Spleen (tissue), 11 donors: ENCODE data around the gene ABCA13. TPM values are rescaled to one million over a fixed set of nuclear protein-coding genes. Genes with fewer than 3 reads are reported as not detected.

Source experiments
- DNase-seq: peaks from one replicate; pipeline ENCODE4 v3.0.0-alpha.2; 2020
- H3K27ac ChIP-seq, 8 donors: fragments of 200-600 bp; sonication (generic) in 7 of 8; 1 replicate in 4 of 8; 2 replicates in 4 of 8; pipeline versions ENCODE4 v1.5.0 to v1.8.0; 2016 to 2021; ENCODE audit warnings: inconsistent platforms in 4 of 8, mild to moderate bottlenecking in 4 of 8, moderate library complexity in 1 of 8
- H3K27me3 ChIP-seq, 7 donors: fragments of 200-600 bp; sonication (generic) in 6 of 7; replicated peaks in 1 of 7; 1 replicate in 4 of 7; 2 replicates in 3 of 7; pipeline versions ENCODE4 v1.5.0 to v1.8.0; 2016 to 2021; ENCODE audit warnings: inconsistent platforms in 3 of 7, mild to moderate bottlenecking in 1 of 7
- H3K36me3 ChIP-seq, 6 donors: fragments of 200-600 bp; sonication (generic) in 5 of 6; 1 replicate in 4 of 6; 2 replicates in 2 of 6; pipeline versions ENCODE4 v1.5.0 to v1.8.0; 2016 to 2021; ENCODE audit warnings: inconsistent platforms in 2 of 6
- H3K4me1 ChIP-seq, 6 donors: fragments of 200-600 bp; sonication (generic) in 5 of 6; 1 replicate in 3 of 6; 2 replicates in 3 of 6; pipeline versions ENCODE4 v1.5.0 to v1.8.0; 2016 to 2021; ENCODE audit warnings: inconsistent platforms in 3 of 6
- H3K4me3 ChIP-seq, 8 donors: fragments of 200-600 bp; sonication (generic) in 7 of 8; 1 replicate in 4 of 8; 2 replicates in 4 of 8; pipeline versions ENCODE4 v1.5.0 to v1.8.0; 2016 to 2021; ENCODE audit warnings: inconsistent platforms in 4 of 8, mild to moderate bottlenecking in 4 of 8, moderate library complexity in 2 of 8
- H3K9me3 ChIP-seq, 8 donors: fragments of 200-600 bp; sonication (generic) in 7 of 8; 1 replicate in 4 of 8; 2 replicates in 4 of 8; pipeline versions ENCODE4 v1.5.0 to v1.8.0; 2016 to 2021; ENCODE audit warnings: inconsistent platforms in 4 of 8
- POLR2A ChIP-seq, 3 donors: fragments of 450-650 bp; IDR thresholded peaks; one replicate each; pipeline ENCODE4 v1.5.1; 2017; ENCODE audit warnings: antibody characterized with exemption in 3 of 3, mild to moderate bottlenecking in 1 of 3
- POLR2AphosphoS5 ChIP-seq, 3 donors: sonication (generic); formaldehyde crosslinking; IDR thresholded peaks; one replicate each; pipeline ENCODE4 v1.5.1; 2017; ENCODE audit warnings: antibody characterized with exemption in 3 of 3
- WGBS, 5 donors: extraction: QIAGEN DNeasy Blood & Tissue Kit in 3 of 5; methylation state at CpG; one replicate each; pipeline versions ENCODE4 v1.1.5 to v1.1.7; 2013 to 2018; 5-methylcytosine and 5-hydroxymethylcytosine counted together
- intact Hi-C: fragments of 100-400 bp; cut with DNase I; formaldehyde crosslinking; loops from one replicate; pipeline ENCODE4 v1.15.0; 2023; ENCODE audit warnings: low total_unique reads
- polyA plus RNA-seq, 3 donors: library from polyadenylated mRNA; stranded (reverse); fragments of 200-250 nt; gene quantifications; one replicate each; pipeline ENCODE4 v1.2.1, GENCODE V29; 2013
- total RNA-seq, 7 donors: library from RNA; depleted of rRNA in 3 of 7; stranded (reverse); fragments of >200 nt in 3 of 7; fragmentation: NEBNext Ultra II Directional in 4 of 7; extraction: Animal tissue kit (Norgen Biotek cat#: 25700) in 4 of 7; gene quantifications; one replicate each; pipeline versions ENCODE4 v1.1.0 to v1.2.1, GENCODE V29; 2016 to 2021
- TF ChIP-seq, protein P1 (sequence below), 11 experiments: fragments of 200-600 bp in 7 of 11; fragments of 450-650 bp in 4 of 11; sonication (generic) in 4 of 11; IDR thresholded peaks in 8 of 11; conservative IDR thresholded peaks in 3 of 11; 1 replicate in 7 of 11; 2 replicates in 4 of 11; pipeline versions ENCODE4 v1.4.0 to v1.8.0; 2016 to 2021; ENCODE audit warnings: antibody characterized with exemption in 11 of 11, inconsistent platforms in 4 of 11, mild to moderate bottlenecking in 1 of 11
- donor health status: healthy with polysubstance abuse.
- donor health status: DM: no; HTN: no; CAD: no; lungs with moderate emphysema.
- donor health status: DM: no; HTN: no; CAD: no.
- donor health status: Bipolar disorder and iron deficiency.
- donor health status: healthy.
- donor health status: DM: no; HTN: no; CAD: no.
- donor health status: DM: yes; HTN: yes; CAD: no.

The ABCA13 gene
- total and polyA plus RNA-seq, 10 donors, result 0.02 to 19.0 (median 1.8) TPM

DNA sequence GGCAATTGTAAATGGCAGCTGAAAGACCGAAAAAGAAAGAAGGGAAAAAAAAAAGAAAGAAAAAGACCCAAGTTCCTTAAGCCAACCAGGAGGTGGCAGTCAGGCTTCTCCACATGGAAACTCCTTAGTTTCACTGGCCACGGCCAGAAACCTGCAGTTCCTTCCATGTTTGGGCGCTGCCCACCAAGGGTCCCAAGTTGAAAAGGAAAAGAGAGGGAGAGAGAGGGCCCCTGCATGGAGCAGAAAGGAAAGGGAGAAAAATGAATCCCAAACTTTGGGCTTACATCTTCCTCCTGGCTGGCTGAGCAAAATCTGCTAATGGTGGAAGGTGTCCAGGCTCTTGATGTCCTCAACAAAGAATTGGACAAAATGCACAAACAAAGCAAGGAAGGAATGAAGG is 31.8 kb upstream of the ABCA13 start:
- Histone ChIP-seq H3K36me3 (no peaks in the 10 kb centered on the region), H3K4me1 (peaks cover 0 to 9% (median 0%) of the 10 kb centered on the region in 6 donors), H3K27ac (no peak overlapping the region), H3K9me3 (peaks cover 0 to 16% (median 8%) of the 10 kb centered on the region in 8 donors), H3K27me3 (no peaks in the 10 kb centered on the region), H3K4me3 (no peak overlapping the region)
- no peak for DNase-seq
- TF ChIP-seq, protein P1, sequence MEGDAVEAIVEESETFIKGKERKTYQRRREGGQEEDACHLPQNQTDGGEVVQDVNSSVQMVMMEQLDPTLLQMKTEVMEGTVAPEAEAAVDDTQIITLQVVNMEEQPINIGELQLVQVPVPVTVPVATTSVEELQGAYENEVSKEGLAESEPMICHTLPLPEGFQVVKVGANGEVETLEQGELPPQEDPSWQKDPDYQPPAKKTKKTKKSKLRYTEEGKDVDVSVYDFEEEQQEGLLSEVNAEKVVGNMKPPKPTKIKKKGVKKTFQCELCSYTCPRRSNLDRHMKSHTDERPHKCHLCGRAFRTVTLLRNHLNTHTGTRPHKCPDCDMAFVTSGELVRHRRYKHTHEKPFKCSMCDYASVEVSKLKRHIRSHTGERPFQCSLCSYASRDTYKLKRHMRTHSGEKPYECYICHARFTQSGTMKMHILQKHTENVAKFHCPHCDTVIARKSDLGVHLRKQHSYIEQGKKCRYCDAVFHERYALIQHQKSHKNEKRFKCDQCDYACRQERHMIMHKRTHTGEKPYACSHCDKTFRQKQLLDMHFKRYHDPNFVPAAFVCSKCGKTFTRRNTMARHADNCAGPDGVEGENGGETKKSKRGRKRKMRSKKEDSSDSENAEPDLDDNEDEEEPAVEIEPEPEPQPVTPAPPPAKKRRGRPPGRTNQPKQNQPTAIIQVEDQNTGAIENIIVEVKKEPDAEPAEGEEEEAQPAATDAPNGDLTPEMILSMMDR (IDR thresholded peaks at IDR 0.05 in 8 of 11, conservative IDR thresholded peaks at IDR 0.05 in 3 of 11), result no peak
- no peak for TF ChIP-seq POLR2A (IDR thresholded peaks at IDR 0.05)
- no peak for TF ChIP-seq POLR2AphosphoS5 (IDR thresholded peaks at IDR 0.05)
- intact Hi-C loops, result no loop called here
- 37 to 46% (median 42%) methylated on average over 3 of the region's 3 CpGs for WGBS, 5 donors

DNA sequence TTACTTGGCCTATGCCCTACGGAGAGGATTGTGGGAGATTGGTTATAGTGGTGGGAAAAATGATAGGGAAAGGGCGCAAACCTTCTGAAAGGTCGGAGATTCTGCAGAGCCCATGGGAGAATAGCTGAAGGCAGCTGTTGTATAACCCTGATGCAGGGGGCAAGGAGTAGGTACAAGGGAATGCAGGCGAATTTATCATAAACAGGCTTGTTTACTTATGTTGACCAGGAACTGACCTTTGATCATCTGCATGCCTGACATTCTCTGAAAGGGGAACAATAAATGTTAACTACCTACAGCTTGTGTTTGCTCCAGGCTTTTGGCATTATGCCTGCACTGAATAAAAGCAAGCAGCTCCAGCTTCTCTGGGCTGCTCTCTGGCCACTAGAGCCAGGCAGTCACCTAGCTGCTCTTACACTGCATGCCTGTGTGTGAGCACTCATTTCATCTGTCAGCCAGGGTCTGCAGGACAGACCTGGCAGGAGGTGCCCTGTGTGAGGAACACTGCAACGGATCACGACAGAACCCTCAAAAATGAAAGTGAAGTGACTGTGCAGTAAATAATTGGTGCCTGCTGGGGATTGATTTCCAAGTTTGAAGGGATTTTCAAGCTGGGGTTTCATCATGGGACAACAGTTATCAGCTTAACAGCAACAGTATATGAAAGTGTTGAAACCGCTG is 31.1 kb upstream of the ABCA13 start:
- Histone ChIP-seq H3K4me3 (peak overlapping the region in 1 of 8 donors; percentile 36), H3K9me3 (peaks cover 0 to 16% (median 8%) of the 10 kb centered on the region in 8 donors), H3K27ac (no peak overlapping the region), H3K4me1 (peaks cover 0 to 9% (median 0%) of the 10 kb centered on the region in 6 donors), H3K36me3 (no peaks in the 10 kb centered on the region), H3K27me3 (no peaks in the 10 kb centered on the region)
- intact Hi-C loops, result no loop called here
- no peak for DNase-seq
- TF ChIP-seq POLR2A (IDR thresholded peaks at IDR 0.05) (no peak), POLR2AphosphoS5 (IDR thresholded peaks at IDR 0.05) (no peak)
- TF ChIP-seq, protein P1 (IDR thresholded peaks at IDR 0.05 in 8 of 11, conservative IDR thresholded peaks at IDR 0.05 in 3 of 11), result no peak
- WGBS, 5 donors, result 62 to 70% (median 68%) methylated on average over 7 of the region's 7 CpGs

DNA sequence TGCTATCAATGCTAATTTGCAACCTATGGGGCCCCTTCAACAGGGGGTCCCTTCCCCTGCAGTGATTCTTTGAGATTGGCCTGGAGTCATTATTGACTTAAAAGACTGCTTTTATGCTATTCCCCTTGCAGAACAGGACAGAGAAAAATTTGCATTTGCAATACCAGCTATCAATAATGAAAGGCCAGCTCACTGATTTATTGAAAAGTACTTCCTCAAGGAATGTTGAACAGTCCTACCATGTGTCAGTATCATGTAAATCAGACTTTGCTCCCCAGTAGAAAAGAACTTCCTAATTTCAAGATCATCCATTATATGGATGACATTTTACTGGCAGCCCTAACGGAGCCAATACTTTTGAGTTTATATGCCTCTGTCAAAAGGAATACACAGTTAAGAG is 29.7 kb upstream of the ABCA13 start:
- Histone ChIP-seq H3K9me3 (peaks cover 0 to 11% (median 1%) of the 10 kb centered on the region in 8 donors), H3K27me3 (no peaks in the 10 kb centered on the region), H3K27ac (no peak overlapping the region), H3K36me3 (no peaks in the 10 kb centered on the region), H3K4me3 (no peak overlapping the region), H3K4me1 (peaks cover 0 to 9% (median 0%) of the 10 kb centered on the region in 6 donors)
- DNase-seq, result no peak
- WGBS, 5 donors, result 59 to 81% (median 76%) methylated on average over 1 of the region's 1 CpG
- no peak for TF ChIP-seq POLR2A (IDR thresholded peaks at IDR 0.05)
- TF ChIP-seq, protein P1 (IDR thresholded peaks at IDR 0.05 in 8 of 11, conservative IDR thresholded peaks at IDR 0.05 in 3 of 11), result no peak
- TF ChIP-seq POLR2AphosphoS5 (IDR thresholded peaks at IDR 0.05), result no peak
- intact Hi-C loops, result no loop called here

DNA sequence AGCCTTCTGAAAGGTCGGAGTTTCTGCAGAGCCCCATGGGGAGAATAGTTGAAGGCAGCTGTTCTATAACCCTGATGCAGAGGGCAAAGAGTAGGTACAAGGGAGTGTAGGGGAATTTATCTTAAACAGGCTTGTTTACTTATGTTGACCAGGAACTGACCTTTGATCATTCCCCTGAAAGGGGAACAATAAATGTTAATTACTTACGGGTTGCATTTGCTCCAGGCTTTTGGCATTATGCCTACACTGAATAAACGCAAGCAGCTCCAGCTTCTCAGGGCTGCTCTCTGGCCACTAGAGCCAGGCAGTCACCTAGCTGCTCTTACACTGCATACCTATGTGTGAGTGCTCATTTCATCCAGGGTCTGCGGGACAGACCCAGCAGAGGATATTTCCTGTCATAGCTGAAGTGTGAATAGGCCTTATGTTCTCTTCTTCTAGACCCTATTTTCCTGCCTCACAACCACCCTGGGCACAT is 26.9 kb upstream of the ABCA13 start:
- TF ChIP-seq, protein P1 (IDR thresholded peaks at IDR 0.05 in 8 of 11, conservative IDR thresholded peaks at IDR 0.05 in 3 of 11), result no peak
- TF ChIP-seq POLR2AphosphoS5 (IDR thresholded peaks at IDR 0.05), result no peak
- TF ChIP-seq POLR2A (IDR thresholded peaks at IDR 0.05), result no peak
- 61 to 75% (median 67%) methylated on average over 4 of the region's 4 CpGs for WGBS, 5 donors
- intact Hi-C loops, result no loop called here
- peaks cover 0 to 11% (median 0%) of the 10 kb centered on the region in 8 donors for H3K9me3 ChIP-seq
- H3K27me3 ChIP-seq, result peaks cover 0 to 6% (median 0%) of the 10 kb centered on the region in 7 donors
- no peak overlapping the region for H3K27ac ChIP-seq
- no peak overlapping the region for H3K4me3 ChIP-seq
- peaks cover 0 to 9% (median 0%) of the 10 kb centered on the region in 6 donors for H3K4me1 ChIP-seq
- H3K36me3 ChIP-seq, result no peaks in the 10 kb centered on the region
- DNase-seq, result no peak
